NCI-H2227 treated with DMSO at 0.1 percent for 48 hours (cell line): Measurements from ENCODE around the gene ZNF273.
"Not testable (repeated sequence)": the region's sequence is repeated elsewhere in the genome, so short reads cannot be mapped to it uniquely, and the experiment has no call there.

Source experiments
- DNase-seq: peaks from one replicate; lab custom pipeline; 2025; lab: John Stamatoyannopoulos, UW

ZNF273 gene

DNA sequence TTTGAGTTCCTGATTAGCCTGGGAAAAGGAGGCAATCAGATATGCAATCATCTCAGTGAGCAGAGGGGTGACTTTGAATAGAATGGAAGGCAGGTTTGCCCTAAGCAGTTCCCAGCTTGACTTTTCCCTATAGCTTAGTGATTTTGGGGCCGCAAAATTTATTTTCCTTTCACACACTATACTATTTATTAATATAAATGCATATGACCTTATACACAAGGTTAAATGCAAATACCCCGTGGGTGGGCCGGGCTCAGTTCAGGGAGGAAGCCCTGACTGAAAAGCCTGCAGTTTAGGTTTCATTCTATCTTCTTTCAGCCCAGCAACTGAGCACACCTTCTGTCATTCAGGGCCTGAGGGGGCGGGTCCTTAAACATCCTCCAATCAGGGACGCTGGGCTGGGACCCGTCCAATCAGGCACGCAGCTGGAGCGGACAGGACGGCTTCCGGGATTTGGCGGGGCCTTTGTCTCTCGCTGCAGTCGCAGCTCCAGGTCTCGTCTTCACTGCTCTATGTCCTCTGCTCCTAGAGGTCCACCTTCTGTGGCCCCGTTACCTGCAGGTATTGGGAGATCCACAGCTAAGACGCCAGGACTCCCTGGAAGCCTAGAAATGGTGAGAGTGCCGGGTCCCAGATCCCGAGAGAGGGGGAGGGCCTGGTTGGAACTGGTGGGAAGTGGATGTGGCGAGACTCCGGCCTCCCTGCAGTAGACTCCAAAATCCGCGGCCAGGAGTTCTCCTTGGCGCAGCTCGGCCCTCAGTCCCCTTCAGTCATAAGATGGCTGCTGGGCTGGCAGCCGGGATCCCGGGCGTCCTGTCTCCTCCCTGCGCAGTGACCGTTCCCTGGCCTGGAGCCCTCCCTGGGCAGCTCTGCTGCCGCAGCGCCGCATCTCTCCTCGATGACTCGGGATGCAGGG, at the start of gene ZNF273:
ZNF273 (plus strand) TSS at position 468 of the 916 bp plus-strand sequence; CDS start at position 513, 45 bp downstream.
- DNase-seq = peak; percentile 84

DNA sequence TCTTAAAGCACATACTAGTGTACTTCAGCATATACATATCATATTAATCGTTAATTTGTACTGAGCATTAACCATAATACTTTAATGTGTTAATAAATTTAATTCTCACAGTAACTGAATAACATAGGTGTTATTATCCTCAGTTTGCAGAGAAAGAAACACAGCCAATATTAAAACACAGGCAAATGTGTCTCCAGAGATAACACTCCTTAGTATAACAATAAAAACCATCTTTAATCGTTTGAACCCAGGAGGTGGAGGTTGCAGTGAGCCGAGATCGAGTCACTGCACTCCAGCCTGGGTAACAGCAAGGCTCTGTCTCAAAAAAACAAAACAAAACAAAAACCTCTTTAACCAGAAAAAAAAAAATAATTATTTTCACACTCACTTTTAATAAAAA, 49.4 kb upstream of the ZNF273 start:
- no peak for DNase-seq

DNA sequence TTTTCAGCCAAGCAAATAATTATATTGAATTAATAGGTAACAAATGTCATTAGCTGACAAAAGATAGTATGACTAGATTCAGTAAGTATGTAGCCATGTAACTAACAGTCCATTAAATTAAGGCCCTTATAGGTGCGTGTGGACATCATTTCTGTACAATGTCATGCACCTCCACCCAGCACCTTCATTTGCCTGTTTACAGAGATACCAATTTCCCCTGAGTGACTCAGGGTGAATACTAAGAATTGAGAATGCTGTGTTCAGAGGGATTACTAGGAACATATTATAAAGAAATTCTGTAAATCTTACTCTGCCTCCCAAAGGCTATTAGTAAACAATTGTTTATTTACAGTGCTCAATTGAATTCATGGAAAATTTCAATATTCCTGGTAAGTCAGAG, 48.1 kb upstream of the ZNF273 start:
- no peak for DNase-seq

DNA sequence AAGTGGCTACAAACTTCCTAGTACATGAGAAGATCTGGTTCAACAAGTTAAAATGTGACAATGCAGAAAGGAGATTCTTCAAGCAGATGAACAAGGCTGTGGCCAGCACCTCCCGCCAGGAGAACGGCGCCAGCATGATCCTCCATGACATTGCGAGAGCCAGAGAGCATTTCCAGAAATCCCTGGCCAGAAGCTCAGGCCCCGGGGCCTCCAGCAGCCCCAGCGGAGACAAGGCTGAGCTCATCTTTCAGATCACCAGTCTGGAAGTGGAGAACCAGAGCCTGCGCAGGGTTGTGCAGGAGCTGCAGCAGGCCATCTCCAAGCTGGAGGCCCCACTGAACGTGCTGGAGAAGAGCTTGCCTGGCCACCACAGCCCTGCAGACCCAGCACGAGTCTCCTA, 40.1 kb upstream of the ZNF273 start:
- DNase-seq = no peak

DNA sequence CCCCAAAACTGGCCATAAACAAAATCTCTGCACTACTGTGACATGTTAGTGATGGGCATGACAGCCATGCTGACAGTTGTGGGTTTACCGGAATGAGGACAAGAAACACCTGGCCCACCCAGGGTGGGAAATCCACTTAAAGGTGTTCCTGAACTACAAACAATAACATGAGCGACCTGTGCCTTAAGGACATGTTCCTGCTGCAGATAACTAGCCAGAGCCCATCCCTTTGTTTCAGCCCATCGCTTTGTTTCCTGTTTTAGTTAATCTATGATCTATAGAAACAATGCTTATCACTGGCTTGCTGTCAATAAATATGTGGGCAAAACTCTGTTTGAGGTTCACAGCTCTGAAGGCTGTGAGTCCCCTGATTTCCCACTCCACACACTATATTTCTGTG, 39.5 kb upstream of the ZNF273 start:
- DNase-seq = not testable (repeated sequence)

DNA sequence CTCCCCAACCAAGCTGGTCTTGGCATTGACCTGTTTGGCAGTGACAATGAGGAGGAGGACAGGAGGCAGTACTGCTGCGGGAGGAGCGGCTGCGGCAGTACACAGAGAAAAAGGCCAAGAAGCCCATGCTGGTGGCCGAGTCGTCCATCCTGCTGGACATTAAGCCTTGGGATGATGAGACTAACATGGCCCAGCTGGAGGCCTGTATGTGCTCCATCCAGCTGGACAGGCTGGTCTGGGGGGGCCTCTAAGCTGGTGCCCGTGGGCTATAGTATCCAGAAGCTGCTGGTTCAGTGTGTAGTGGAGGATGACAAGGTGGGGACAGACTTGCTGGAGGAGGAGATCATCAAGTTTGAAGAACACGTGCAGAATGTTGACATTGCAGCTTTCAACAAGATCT, 39.1 kb upstream of the ZNF273 start:
- DNase-seq = no peak

DNA sequence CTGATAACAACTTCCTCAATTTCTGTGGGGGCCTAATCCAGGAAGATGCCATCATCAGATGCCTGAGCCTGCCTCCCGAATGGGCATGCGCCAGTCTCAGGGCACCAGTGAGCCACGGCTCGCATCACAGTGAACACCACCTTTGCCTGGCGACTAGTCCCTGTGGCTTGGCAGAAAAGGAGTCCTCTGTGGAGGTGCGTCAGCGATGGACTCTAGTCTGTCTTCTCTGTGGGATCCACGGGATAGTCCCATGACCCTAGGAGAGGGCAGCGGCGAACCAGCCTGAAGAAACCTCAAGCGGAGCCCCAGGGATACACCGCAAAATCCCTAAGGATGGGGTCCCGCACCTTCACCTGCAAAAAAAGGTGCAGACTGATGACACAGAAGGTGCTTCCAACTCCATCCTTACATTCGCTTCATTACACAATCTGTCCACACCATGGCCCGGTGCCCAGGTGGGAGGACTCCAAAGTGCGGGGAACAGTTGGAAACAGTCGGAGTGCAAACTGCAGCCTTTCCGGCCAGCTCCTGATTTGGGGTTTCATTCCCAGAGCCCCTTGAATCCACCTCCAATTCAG, 35.1 kb upstream of the ZNF273 start:
- no peak for DNase-seq

DNA sequence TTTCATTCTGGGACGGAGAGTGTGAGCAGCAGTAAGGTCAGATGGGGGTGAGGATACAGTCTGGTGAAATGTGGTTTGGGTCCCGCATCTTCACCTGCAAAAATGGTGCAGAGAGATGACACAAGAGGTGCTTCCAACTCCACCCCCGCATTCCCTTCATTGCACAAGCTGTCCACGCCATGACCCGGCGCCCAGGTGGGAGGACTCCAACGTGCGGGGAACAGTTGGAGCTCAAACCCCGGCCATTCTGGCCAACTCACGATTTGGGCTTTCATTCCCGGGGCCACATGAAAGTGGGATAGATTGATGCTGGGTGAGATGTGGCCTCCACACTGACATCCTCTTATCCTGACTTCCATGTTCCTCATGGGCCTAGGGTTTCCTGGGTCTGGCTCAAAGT, 34.6 kb upstream of the ZNF273 start:
- no peak for DNase-seq

DNA sequence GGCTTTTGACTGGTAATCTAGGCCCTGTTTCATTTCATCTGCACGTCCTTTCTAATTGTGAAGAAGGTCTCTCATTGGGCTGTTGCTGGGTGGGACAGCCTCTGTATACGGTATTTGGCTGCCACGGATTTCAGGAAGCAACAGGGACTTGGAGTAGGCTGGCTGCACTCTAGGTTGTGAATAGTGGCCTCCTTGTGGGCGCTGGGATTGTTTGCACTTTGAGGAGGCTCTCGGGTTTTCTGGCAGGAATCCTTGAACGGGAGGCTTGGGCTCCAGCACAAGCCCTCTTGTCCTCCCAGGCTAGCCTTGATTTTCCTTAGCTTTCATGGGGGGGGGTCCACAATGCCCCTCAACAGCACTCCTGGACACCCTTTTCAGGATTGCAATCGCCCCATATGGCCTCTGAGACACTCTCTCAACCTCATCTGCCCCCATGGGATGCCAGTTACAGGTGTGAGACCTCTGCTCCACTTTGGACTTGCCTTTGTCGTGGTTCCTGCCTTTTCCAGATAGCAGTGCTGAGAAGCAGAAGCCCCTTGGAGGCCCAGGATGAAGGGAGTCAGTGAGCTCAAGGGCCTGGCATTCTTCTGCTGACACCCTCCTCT, 33.9 kb upstream of the ZNF273 start:
- no peak for DNase-seq

DNA sequence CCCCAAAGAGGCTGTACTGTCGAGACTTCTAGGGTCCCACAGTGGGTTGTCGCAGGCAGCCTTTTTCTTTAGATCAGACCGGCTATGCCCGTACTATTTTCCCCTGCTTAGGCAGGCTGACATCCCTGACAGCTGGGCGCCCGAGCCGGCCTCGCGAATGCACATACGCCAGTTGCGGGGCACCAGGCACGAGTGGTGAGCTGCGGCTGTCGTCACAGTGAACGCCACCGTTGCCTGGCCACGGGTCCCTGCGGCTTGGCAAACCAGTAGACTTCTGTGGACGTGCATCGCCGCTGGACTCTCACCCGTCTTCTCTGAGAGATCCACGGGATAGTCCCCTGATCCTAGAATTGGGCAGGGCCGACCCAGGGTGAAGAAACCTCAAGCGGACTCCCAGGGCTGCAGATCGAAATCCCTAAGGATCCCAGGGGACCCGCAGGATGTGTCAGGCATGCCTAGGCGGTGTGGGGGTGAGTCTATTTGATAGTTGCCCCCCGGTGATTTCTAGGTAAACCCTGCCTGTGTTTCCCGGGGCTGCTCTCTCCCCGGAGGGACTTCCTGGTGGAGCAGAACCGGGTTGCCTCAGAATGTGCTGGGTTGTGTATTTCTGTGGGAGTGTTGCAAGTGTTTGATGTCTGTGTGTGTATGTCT, 33.0 kb upstream of the ZNF273 start:
- DNase-seq = no peak

DNA sequence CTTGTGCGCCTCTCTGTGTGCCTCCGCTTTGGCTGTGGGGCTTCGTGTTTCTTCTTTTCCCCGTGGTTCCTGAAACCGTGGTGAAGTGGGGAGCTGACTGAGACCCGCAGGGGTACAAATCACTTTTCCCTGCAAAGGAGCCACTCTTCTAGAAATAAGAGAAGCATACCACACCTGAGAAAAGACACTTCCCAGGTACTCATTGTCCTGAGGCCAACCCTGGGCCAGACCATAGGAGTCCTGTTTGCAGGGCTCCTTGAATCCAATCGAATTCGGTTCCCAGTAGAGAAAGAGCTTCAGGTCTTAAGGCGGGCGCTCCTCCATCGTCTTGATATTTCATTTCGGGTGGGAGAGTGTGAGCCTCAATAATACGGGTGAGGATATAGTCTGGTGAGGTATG, 32.4 kb upstream of the ZNF273 start:
- no peak for DNase-seq

DNA sequence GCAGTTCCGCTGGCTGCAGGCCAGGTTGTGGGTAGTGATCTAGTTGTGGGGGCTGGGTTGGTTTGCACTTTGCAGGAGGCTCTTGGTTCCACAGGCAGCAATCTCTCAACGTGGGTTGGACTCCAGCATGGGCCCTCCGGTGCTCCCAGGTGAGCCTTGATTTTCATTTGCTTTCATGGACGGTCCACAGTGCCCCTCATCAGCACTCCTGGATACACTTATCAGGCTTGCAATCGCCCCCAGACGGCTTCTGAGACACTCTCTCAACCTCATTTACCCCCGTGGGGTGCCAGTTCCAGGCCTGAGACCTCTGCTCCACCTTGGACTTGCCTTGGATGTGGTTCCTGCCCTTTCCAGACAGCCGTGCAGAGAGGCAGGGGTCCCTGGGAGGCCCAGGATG, 31.3 kb upstream of the ZNF273 start:
- DNase-seq = no peak

DNA sequence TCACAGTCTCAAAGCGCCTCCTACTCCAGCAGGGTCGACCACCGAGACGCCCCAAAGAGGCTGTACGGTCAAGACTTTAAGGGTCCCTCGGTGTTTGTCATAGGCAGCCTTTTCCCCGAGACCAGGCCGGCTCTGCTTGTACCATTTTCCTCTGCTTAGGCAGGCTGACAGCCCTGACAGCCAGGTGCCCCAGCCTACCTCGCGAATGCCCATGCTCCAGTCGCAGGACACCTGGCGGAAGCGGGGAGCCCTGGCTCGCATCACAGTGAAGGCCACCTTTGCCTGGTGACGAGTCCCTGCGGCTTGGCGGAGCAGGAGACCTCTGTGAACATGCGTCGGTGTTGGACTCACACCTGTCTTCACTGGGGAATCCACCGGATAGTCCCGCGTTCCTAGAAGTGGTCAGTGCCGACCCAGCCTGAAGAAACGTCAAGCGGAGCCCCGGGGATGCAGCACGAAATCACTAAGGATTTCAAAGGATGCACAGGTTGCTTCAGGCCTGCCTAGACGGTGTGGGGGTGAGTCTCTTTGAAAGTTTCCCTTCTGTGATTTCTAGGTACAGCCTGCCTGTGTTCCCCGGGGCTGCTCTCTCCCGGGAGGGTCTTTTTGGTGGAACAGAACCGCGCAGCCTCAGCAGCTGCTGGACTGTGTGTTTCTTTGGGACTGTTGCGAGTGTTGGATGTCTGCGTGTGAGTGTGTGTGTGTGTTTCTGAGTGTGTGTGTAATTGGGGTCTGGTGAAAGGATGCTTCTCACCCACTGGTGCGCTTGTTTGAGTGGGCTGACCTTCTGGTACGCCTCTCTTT, 30.5 kb upstream of the ZNF273 start:
- no peak for DNase-seq

DNA sequence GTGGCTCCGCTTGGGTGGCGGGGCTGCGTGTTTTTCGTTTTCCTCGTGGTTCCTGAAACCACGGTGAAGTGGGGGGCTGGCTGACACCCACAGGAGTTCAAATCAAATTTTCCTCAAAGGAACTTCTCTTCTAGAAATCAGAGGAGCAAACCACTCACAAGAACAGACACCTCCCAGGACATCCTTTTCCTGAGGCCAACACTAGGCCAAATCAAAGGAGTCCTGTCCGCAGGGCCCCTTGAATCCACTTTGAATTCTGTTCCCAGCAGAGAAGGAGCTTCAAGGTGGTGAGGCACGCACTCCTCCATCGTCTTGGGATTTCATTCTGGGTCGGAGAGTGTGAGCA, 29.9 kb upstream of the ZNF273 start:
- DNase-seq = no peak

DNA sequence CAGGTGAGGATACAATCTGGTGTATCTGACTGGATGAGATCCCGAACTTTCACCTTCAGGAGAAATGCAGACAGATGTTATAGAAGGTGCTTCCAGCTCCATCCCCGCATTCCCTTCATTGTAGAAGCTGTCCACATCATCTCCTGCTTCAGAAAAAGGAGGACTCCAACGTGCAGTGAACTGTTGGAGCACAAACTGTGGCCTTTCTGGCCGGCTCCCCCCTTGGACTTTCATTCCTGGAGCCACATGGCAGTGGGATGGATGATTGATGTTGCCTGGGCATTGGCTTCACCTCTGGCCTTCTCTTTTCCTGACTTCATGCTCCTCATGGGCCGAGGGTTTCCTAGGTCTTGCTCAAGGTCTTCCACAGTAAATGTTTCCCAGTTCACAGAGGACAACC, 29.6 kb upstream of the ZNF273 start:
- DNase-seq = no peak

DNA sequence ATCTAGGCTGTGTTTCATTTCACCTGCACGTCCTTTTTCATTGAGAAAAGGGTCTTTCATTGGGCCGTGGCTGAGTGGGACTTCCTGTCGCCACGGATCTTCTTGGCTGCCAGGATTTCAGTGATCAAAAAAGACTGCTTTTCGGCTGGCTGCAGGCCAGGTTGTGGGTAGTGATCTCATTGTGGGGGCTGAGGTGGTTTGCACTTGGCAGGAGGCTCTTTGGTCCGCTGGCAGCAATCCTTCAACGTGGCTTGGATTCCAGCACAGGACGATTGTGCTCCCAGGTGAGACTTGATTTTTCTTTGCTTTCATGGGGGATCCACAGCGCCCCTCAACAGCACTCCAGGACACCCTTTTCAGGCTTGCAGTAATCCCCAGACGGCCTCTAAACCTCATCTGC, 29.0 kb upstream of the ZNF273 start:
- DNase-seq = no peak

DNA sequence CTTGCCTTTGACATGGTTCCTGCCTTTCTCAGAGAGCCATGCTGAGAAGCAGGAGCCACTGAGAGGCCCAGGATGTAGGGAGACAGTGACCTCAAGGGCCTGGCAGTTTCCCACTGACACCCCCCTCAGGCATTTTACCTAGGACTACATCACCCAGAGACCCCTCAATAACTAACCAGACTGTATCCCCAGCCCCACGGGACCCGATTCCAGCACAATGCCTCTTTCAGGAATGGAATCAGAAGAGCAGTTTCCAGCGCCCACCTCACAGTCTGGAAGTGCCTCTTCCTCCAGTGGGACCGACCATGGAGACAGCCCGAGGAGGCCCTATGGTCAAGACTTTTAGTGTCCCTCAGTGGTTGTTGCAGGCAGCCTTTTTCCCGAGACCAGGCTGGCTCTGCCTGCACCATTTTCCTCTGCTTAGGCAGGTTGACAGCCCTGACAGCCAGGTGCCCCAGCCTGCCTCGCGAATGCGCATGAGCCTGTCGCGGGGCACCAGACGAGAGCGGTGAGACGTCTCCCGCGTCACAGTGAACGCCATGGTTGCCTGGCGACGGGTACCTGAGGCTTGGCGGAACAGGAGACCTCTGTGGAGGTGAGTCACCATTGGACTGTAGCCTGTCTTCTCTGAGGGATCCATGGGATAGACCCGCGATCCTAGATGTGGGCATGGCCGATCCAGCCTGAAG, 28.4 kb upstream of the ZNF273 start:
- no peak for DNase-seq

DNA sequence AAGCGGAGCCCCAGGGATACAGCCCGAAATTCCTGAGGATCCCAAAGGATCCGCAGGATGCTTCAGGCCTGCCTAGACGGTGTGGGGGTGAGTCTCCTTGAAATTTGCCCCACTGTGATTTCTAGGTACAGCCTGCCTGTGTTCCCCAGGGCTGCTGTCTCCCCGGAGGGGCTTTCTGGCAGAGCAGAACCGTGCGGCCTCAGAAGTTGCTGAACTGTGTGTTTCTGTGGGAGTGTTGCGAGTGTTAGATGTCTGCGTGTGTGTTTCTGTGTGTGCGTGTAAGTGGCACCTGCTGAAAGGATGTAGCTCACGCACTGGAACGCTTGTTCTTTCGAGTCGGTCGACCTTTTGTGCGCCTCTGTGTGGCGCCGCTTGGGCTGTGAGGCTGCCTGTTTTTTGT, 27.8 kb upstream of the ZNF273 start:
- DNase-seq = no peak

DNA sequence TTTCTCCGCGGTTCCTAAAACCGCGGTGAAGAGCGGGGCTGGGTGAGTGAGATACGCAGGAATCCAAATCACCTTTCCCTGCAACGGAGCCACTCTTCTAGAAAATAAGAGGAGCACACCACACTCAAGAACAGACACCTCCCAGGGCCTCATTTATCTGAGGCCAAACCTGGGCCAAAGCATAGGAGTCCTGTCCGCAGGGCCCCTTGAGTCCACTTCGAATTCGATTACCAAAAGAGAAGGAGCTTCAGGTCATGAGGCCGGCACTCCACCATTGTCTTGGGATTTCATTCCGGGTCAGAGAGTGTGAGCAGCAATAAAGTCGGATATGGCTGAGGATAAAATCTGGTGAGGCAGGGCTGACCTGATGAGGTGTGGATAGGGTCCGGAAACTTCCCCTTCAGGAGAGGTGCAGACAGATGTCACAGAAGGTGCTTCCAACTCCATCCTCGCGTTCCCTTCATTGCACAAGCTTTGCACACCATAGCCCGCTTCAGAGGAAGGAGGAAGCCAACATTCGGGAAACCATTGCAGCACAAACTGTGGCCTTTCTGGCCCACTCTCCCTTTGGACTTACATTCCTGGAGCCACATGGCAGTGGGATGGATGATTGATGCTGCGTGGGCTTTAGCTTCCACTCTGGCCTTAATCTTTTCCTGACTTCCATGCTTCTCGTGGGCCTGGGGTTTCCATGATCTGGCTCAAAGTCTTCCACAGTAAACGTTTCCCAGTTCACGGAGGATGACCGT, 27.2 kb upstream of the ZNF273 start:
- no peak for DNase-seq
